Nephron (organoid): ENCODE data around the gene ATF5.
"Not testable (repeated sequence)": the region's sequence is repeated elsewhere in the genome, so short reads cannot be mapped to it uniquely, and the experiment has no call there.

Experiments used
- H3K27ac Mint-ChIP-seq, 3 experiments: 2 replicates each; pipeline ENCODE4 v1.8.0; 2020; ENCODE audit warnings: mixed read lengths in 3 of 3, mild to moderate bottlenecking in 2 of 3, moderate library complexity in 1 of 3
- H3K27me3 Mint-ChIP-seq: 2 replicates; pipeline ENCODE4 v1.8.0; 2021; ENCODE audit warnings: low read depth, mild to moderate bottlenecking, moderate library complexity, mixed read lengths
- H3K36me3 Mint-ChIP-seq: 2 replicates; pipeline ENCODE4 v1.8.0; 2020; ENCODE audit warnings: low read depth, mixed read lengths
- H3K4me1 Mint-ChIP-seq: 2 replicates; pipeline ENCODE4 v1.8.0; 2020; ENCODE audit warnings: mixed read lengths
- H3K4me3 Mint-ChIP-seq, 3 experiments: 2 replicates each; pipeline ENCODE4 v1.8.0; 2020; ENCODE audit warnings: mild to moderate bottlenecking in 3 of 3, mixed read lengths in 3 of 3, moderate library complexity in 2 of 3
- H3K9me3 Mint-ChIP-seq: 2 replicates; pipeline ENCODE4 v1.8.0; 2020; ENCODE audit warnings: mixed read lengths
- CTCF ChIP-seq, 3 experiments: fragments of 200-600 bp; sonication (generic); IDR thresholded peaks; one replicate each; pipeline ENCODE4 v1.5.0; 2021; ENCODE audit warnings: antibody characterized with exemption in 3 of 3; ENCODE audit not compliant: unreplicated experiment in 3 of 3

ATF5 gene

GRCh38 chr19:49933643-49934042, 4.6 kb downstream of the ATF5 start:
- Mint-ChIP-seq H3K9me3 (no peaks in the 10 kb centered on the region), H3K4me3 (no peak overlapping the region), H3K27me3 (no peaks in the 10 kb centered on the region), H3K4me1 (peaks cover 9% of the 10 kb centered on the region), H3K36me3 (peaks cover 24% of the 10 kb centered on the region), H3K27ac (no peak overlapping the region)
- TF ChIP-seq CTCF (IDR thresholded peaks at IDR 0.05; ENCODE audit: unreplicated experiment in 3 of 3): no peak

- no peak for TF ChIP-seq CTCF (IDR thresholded peaks at IDR 0.05; ENCODE audit: unreplicated experiment in 3 of 3)
- Mint-ChIP-seq H3K9me3 (no peaks in the 10 kb centered on the region), H3K27me3 (no peaks in the 10 kb centered on the region), H3K4me1 (no peaks in the 10 kb centered on the region), H3K27ac (no peak overlapping the region), H3K36me3 (peaks cover 13% of the 10 kb centered on the region), H3K4me3 (no peak overlapping the region)
Measured at GRCh38 chr19:49936549-49936948, 7.5 kb downstream of the ATF5 start.

- TF ChIP-seq CTCF (IDR thresholded peaks at IDR 0.05; ENCODE audit: unreplicated experiment in 3 of 3): peak; percentile 93 to 97 (median 96)
- H3K4me3 Mint-ChIP-seq: no peak overlapping the region
- no peaks in the 10 kb centered on the region for H3K27me3 Mint-ChIP-seq
- no peaks in the 10 kb centered on the region for H3K4me1 Mint-ChIP-seq
- no peak overlapping the region for H3K27ac Mint-ChIP-seq
- H3K36me3 Mint-ChIP-seq: peaks cover 8% of the 10 kb centered on the region
- H3K9me3 Mint-ChIP-seq: no peaks in the 10 kb centered on the region
Measured at GRCh38 chr19:49937750-49938381, 8.9 kb downstream of the ATF5 start.

GRCh38 chr19:49938662-49939061, 9.7 kb downstream of the ATF5 start:
- Mint-ChIP-seq H3K4me1 (no peaks in the 10 kb centered on the region), H3K27me3 (no peaks in the 10 kb centered on the region), H3K9me3 (no peaks in the 10 kb centered on the region), H3K36me3 (peaks cover 1% of the 10 kb centered on the region), H3K4me3 (no peak overlapping the region), H3K27ac (no peak overlapping the region)
- no peak for TF ChIP-seq CTCF (IDR thresholded peaks at IDR 0.05; ENCODE audit: unreplicated experiment in 3 of 3)

GRCh38 chr19:49939721-49940481, 10.9 kb downstream of the ATF5 start:
- Mint-ChIP-seq H3K4me1 (no peaks in the 10 kb centered on the region), H3K36me3 (no peaks in the 10 kb centered on the region), H3K27me3 (no peaks in the 10 kb centered on the region), H3K27ac (no peak overlapping the region), H3K9me3 (no peaks in the 10 kb centered on the region), H3K4me3 (peak overlapping the region in 1 of 3 experiments; percentile 16)
- no peak for TF ChIP-seq CTCF (IDR thresholded peaks at IDR 0.05; ENCODE audit: unreplicated experiment in 3 of 3)

- Mint-ChIP-seq H3K36me3 (no peaks in the 10 kb centered on the region), H3K27ac (peak overlapping the region in 1 of 3 experiments; percentile 21), H3K4me1 (no peaks in the 10 kb centered on the region), H3K27me3 (no peaks in the 10 kb centered on the region), H3K4me3 (no peak overlapping the region), H3K9me3 (peaks cover 2% of the 10 kb centered on the region)
- no peak for TF ChIP-seq CTCF (IDR thresholded peaks at IDR 0.05; ENCODE audit: unreplicated experiment in 3 of 3)
Measured at GRCh38 chr19:49940482-49940791, 11.4 kb downstream of the ATF5 start.

GRCh38 chr19:49944567-49944966, 15.6 kb downstream of the ATF5 start:
- H3K4me1 Mint-ChIP-seq, H3K27ac Mint-ChIP-seq, H3K27me3 Mint-ChIP-seq, H3K9me3 Mint-ChIP-seq, H3K4me3 Mint-ChIP-seq, H3K36me3 Mint-ChIP-seq: not testable (repeated sequence)
